HCT116 (cell line): Measurements from ENCODE around the gene SH3D21. TPM values are rescaled to one million over a fixed set of nuclear protein-coding genes. Genes with fewer than 3 reads are reported as not detected.

Experiments used
- ATAC-seq: fragments of 200-7000 bp; cut with Tn5 transposase; 2 replicates; pipeline ENCODE4 v1.9.1; 2020; ENCODE audit warnings: mild to moderate bottlenecking, moderate library complexity
- BruUV-seq: library from RNA; stranded (reverse); fragments of 400-500 nt; replicated peaks from 2 replicates; lab custom pipeline; 2021; lab: Mats Ljungman, UMichigan
- CTCF ChIA-PET: fragments of 300-600 bp; sonication (Branson Sonifier 250); formaldehyde crosslinking; loops from one replicate; lab custom pipeline; 2021; ENCODE audit warnings: antibody characterized with exemption; lab: Charles Lee
- POLR2A ChIA-PET: fragments of 300-600, 350-600 bp; sonication (Branson Sonifier 250); formaldehyde crosslinking; loops from one replicate; lab custom pipeline; 2021; ENCODE audit warnings: antibody characterized with exemption; lab: Charles Lee
- RAD21 ChIA-PET, 2 experiments: fragments of 300-600 bp; sonication (Branson Sonifier 250); formaldehyde crosslinking; loops; one replicate each; lab custom pipeline; 2023; ENCODE audit warnings: low total read pairs in 2 of 2; ENCODE audit not compliant: uncharacterized antibody in 2 of 2, unreplicated experiment in 2 of 2, low non-redundant PET in 1 of 2; lab: Charles Lee
- DNase-seq: peaks from one replicate; pipeline ENCODE4 v3.0.0-alpha.2; 2010; ENCODE audit warnings: low read depth, low spot score
- H2AFZ ChIP-seq: fragments of 200-600 bp; shearing (Covaris generic), sonication (generic); 2 replicates; pipeline ENCODE4 v1.6.1; 2017; ENCODE audit warnings: low read depth, mixed run types, mixed read lengths, antibody characterized with exemption, low read length; ENCODE audit not compliant: poor library complexity, severe bottlenecking
- H3K27ac ChIP-seq: 2 replicates; pipeline ENCODE4 v1.5.1; 2012; ENCODE audit warnings: low read depth, low read length
- H3K27me3 ChIP-seq: fragments of 200-600 bp; sonication (generic); 2 replicates; pipeline ENCODE4 v1.6.1; 2016; ENCODE audit warnings: mixed run types, low read length, mixed read lengths; ENCODE audit not compliant: insufficient read depth
- H3K36me3 ChIP-seq, 2 experiments: fragments of 200-500 bp in 1 of 2; fragments of 200-600 bp in 1 of 2; sonication (Bioruptor generic) in 1 of 2; sonication (generic) in 1 of 2; 2 replicates each; pipeline versions ENCODE4 v1.5.1 to v1.6.1; 2014 to 2016; ENCODE audit warnings: low read length in 2 of 2, inconsistent platforms in 1 of 2, mixed read lengths in 1 of 2, mixed run types in 1 of 2; ENCODE audit not compliant: insufficient read depth in 2 of 2, control insufficient read depth in 1 of 2
- H3K4me1 ChIP-seq, 2 experiments: fragments of 200-600 bp in 1 of 2; sonication (generic) in 1 of 2; 2 replicates each; pipeline versions ENCODE4 v1.5.1 to v1.6.1; 2012 to 2017; ENCODE audit warnings: low read length in 2 of 2, inconsistent platforms in 1 of 2, mild to moderate bottlenecking in 1 of 2, mixed read lengths in 1 of 2, mixed run types in 1 of 2, moderate library complexity in 1 of 2; ENCODE audit not compliant: insufficient read depth in 2 of 2, control insufficient read depth in 1 of 2
- H3K4me2 ChIP-seq: fragments of 200-600 bp; sonication (generic); 2 replicates; pipeline ENCODE4 v1.6.1; 2017; ENCODE audit warnings: mixed run types, low read length, mixed read lengths
- H3K4me3 ChIP-seq, 2 experiments: fragments of 200-600 bp in 1 of 2; sonication (generic) in 1 of 2; replicated peaks in 1 of 2; 2 replicates each; pipeline ENCODE4 v1.5.1; 2011 to 2016; ENCODE audit warnings: low read length in 2 of 2, control low read depth in 1 of 2, low read depth in 1 of 2, mild to moderate bottlenecking in 1 of 2, mixed read lengths in 1 of 2, mixed run types in 1 of 2
- H3K79me2 ChIP-seq: fragments of 200-600 bp; sonication (generic); 2 replicates; pipeline ENCODE4 v1.6.1; 2017; ENCODE audit warnings: mild to moderate bottlenecking, mixed run types, low read length, moderate library complexity, mixed read lengths; ENCODE audit not compliant: insufficient read depth
- H3K9ac ChIP-seq: fragments of 200-600 bp; sonication (generic); 2 replicates; pipeline ENCODE4 v1.6.1; 2016; ENCODE audit warnings: low read length, mixed read lengths
- H3K9me2 ChIP-seq: fragments of 200-600 bp; sonication (generic), shearing (Covaris generic); 2 replicates; pipeline ENCODE4 v1.6.1; 2017; ENCODE audit warnings: mixed run types, mild to moderate bottlenecking, moderate library complexity; ENCODE audit not compliant: insufficient read depth
- H3K9me3 ChIP-seq, 2 experiments: fragments of 200-500 bp in 1 of 2; fragments of 200-600 bp in 1 of 2; sonication (Bioruptor generic) in 1 of 2; sonication (generic) in 1 of 2; 2 replicates each; pipeline ENCODE4 v1.6.1; 2014 to 2017; ENCODE audit warnings: low read length in 2 of 2, mixed read lengths in 2 of 2, inconsistent platforms in 1 of 2, low read depth in 1 of 2, mild to moderate bottlenecking in 1 of 2, mixed run types in 1 of 2, moderate library complexity in 1 of 2; ENCODE audit not compliant: control insufficient read depth in 1 of 2, insufficient read depth in 1 of 2
- H4K20me1 ChIP-seq: fragments of 200-600 bp; sonication (generic), shearing (Covaris generic); 2 replicates; pipeline ENCODE4 v1.6.1; 2017; ENCODE audit warnings: mixed run types, mild to moderate bottlenecking, moderate library complexity; ENCODE audit not compliant: insufficient read depth
- CEBPB ChIP-seq: IDR thresholded peaks from 2 replicates; pipeline ENCODE4 v1.6.1; 2012; ENCODE audit warnings: low read depth
- EGR1 ChIP-seq: IDR thresholded peaks from 2 replicates; pipeline ENCODE4 v1.6.1; 2012; ENCODE audit warnings: low read depth
- JUND ChIP-seq: IDR thresholded peaks from 2 replicates; pipeline ENCODE4 v1.6.1; 2012
- POLR2A ChIP-seq: IDR thresholded peaks from 2 replicates; pipeline ENCODE4 v1.7.0; 2011; ENCODE audit warnings: borderline replicate concordance; ENCODE audit not compliant: insufficient read depth, insufficient read length; ENCODE audit errors: extremely low read depth
- POLR2AphosphoS5 ChIP-seq: IDR thresholded peaks from 2 replicates; pipeline ENCODE4 v1.6.1; 2011; ENCODE audit warnings: mild to moderate bottlenecking, low read depth, low read length, moderate library complexity
- RAD21 ChIP-seq: IDR thresholded peaks from 2 replicates; pipeline ENCODE4 v1.6.1; 2012; ENCODE audit warnings: low read depth, mild to moderate bottlenecking
- SIN3A ChIP-seq: IDR thresholded peaks from 2 replicates; pipeline ENCODE4 v1.6.1; 2012; ENCODE audit warnings: low read depth
- YY1 ChIP-seq: IDR thresholded peaks from 2 replicates; pipeline ENCODE4 v1.6.1; 2011; ENCODE audit warnings: low read length, low read depth, moderate library complexity, mild to moderate bottlenecking; ENCODE audit not compliant: insufficient replicate concordance; ENCODE audit errors: extremely low read depth
- intact Hi-C: fragments of 100-400 bp; cut with micrococcal nuclease; formaldehyde crosslinking; loops from 2 replicates; pipeline ENCODE4 v1.10.0; 2022
- total RNA-seq: library from RNA; stranded (reverse); gene quantifications from one replicate; pipeline ENCODE4 v1.2.1, GENCODE V29; 2021; ENCODE audit not compliant: unreplicated experiment
- TF ChIP-seq, protein P1 (sequence below): IDR thresholded peaks from 2 replicates; pipeline ENCODE4 v1.6.1; 2012

Gene SH3D21
- total RNA-seq, 1 experiment from 2014 or later, result 9.3 TPM

GRCh38 chr1:36367798-36368197, 61.6 kb downstream of the SH3D21 start:
- no TSS peak for BruUV-seq
- Histone ChIP-seq H3K4me1 (peaks cover 21 to 32% of the 10 kb centered on the region in 2 experiments), H4K20me1 (no peaks in the 10 kb centered on the region), H3K4me3 (no peak overlapping the region), H3K4me2 (no peak overlapping the region), H3K36me3 (peaks cover 0 to 10% of the 10 kb centered on the region in 2 experiments; a peak in 1 of 4 replicates), H2AFZ (no peak overlapping the region), H3K27me3 (no peaks in the 10 kb centered on the region), H3K27ac (no peak overlapping the region), H3K9ac (no peak overlapping the region), H3K9me3 (no peaks in the 10 kb centered on the region), H3K9me2 (no peaks in the 10 kb centered on the region), H3K79me2 (peaks cover 54% of the 10 kb centered on the region)
- RAD21 ChIA-PET, result no interaction called here
- ATAC-seq (no peak), DNase-seq (no peak)
- intact Hi-C loops, result loop anchor here (5.0 kb wide), 1 partner anchor 270 kb away; no protein-coding TSS in a partner anchor
- POLR2A ChIA-PET, result no interaction called here
- CTCF ChIA-PET, result no interaction called here
- TF ChIP-seq EGR1, result no peak
- no peak for TF ChIP-seq JUND
- TF ChIP-seq RAD21, result no peak
- no peak for TF ChIP-seq POLR2A
- no peak for TF ChIP-seq SIN3A
- TF ChIP-seq POLR2AphosphoS5, result no peak
- TF ChIP-seq CEBPB, result no peak
- TF ChIP-seq YY1, result no peak
- TF ChIP-seq, protein P1, sequence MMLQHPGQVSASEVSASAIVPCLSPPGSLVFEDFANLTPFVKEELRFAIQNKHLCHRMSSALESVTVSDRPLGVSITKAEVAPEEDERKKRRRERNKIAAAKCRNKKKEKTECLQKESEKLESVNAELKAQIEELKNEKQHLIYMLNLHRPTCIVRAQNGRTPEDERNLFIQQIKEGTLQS, result no peak
